Chondrocyte (in vitro differentiated cells): Measurements from ENCODE around the gene SGMS2. TPM values are rescaled to one million over a fixed set of nuclear protein-coding genes. Genes with fewer than 3 reads are reported as not detected.

ENCODE experiments used
- DNase-seq: peaks from one replicate; pipeline ENCODE4 v3.0.0; 2021; ENCODE audit warnings: mixed read lengths, low spot score
- H3K27ac Mint-ChIP-seq: one replicate; pipeline ENCODE4 v1.8.0; 2021; ENCODE audit warnings: mild to moderate bottlenecking, moderate library complexity, mixed read lengths; ENCODE audit not compliant: unreplicated experiment
- H3K27me3 Mint-ChIP-seq: 2 replicates; pipeline ENCODE4 v1.8.0; 2021; ENCODE audit warnings: low read depth, mixed read lengths
- H3K36me3 Mint-ChIP-seq: 2 replicates; pipeline ENCODE4 v1.8.0; 2021; ENCODE audit warnings: low read depth, mixed read lengths
- H3K4me1 Mint-ChIP-seq: 2 replicates; pipeline ENCODE4 v1.8.0; 2021; ENCODE audit warnings: low read depth, mild to moderate bottlenecking, mixed read lengths
- H3K4me3 Mint-ChIP-seq: one replicate; pipeline ENCODE4 v1.8.0; 2021; ENCODE audit warnings: mild to moderate bottlenecking, moderate library complexity, mixed read lengths; ENCODE audit not compliant: unreplicated experiment
- H3K9me3 Mint-ChIP-seq: 2 replicates; pipeline ENCODE4 v1.8.0; 2021; ENCODE audit warnings: low read depth, mixed read lengths
- total RNA-seq: library from RNA; stranded (reverse); gene quantifications from 3 replicates; pipeline ENCODE4 v1.2.1, GENCODE V29; 2021
- TF ChIP-seq, protein P1 (sequence below): fragments of 200-600 bp; sonication (generic); IDR thresholded peaks from 2 replicates; pipeline ENCODE4 v1.5.0; 2021; ENCODE audit warnings: antibody characterized with exemption, mild to moderate bottlenecking, moderate library complexity

SGMS2 gene
- total RNA-seq, 1 donor from 2014 or later: 71.5 TPM

DNA sequence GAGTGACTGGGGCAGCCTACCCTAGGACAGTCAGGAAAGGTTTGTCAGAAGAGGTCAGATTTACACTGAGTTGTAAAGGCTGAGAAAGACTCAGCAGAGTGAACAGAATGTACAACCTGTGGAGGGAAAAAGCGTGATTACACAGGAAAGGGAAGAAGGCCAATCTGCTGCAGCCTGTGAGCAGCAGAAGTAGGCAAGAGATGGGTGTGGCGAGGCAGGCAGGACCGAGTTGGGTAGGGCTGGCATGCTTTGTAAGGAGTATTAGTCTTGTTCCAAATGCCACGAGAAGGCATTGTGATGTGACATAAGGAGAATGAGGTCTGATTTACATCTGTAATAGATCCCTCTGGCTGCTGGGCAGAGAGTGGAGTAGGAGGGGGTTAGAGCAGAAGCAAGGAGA lies 12.6 kb downstream of the SGMS2 start:
- DNase-seq: no peak
- Mint-ChIP-seq H3K27me3 (no peaks in the 10 kb centered on the region), H3K4me3 (no peak overlapping the region), H3K4me1 (peaks cover 8% of the 10 kb centered on the region), H3K9me3 (peaks cover 4% of the 10 kb centered on the region), H3K36me3 (peaks cover 2% of the 10 kb centered on the region), H3K27ac (no peak overlapping the region)
- TF ChIP-seq, protein P1, sequence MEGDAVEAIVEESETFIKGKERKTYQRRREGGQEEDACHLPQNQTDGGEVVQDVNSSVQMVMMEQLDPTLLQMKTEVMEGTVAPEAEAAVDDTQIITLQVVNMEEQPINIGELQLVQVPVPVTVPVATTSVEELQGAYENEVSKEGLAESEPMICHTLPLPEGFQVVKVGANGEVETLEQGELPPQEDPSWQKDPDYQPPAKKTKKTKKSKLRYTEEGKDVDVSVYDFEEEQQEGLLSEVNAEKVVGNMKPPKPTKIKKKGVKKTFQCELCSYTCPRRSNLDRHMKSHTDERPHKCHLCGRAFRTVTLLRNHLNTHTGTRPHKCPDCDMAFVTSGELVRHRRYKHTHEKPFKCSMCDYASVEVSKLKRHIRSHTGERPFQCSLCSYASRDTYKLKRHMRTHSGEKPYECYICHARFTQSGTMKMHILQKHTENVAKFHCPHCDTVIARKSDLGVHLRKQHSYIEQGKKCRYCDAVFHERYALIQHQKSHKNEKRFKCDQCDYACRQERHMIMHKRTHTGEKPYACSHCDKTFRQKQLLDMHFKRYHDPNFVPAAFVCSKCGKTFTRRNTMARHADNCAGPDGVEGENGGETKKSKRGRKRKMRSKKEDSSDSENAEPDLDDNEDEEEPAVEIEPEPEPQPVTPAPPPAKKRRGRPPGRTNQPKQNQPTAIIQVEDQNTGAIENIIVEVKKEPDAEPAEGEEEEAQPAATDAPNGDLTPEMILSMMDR: no peak

DNA sequence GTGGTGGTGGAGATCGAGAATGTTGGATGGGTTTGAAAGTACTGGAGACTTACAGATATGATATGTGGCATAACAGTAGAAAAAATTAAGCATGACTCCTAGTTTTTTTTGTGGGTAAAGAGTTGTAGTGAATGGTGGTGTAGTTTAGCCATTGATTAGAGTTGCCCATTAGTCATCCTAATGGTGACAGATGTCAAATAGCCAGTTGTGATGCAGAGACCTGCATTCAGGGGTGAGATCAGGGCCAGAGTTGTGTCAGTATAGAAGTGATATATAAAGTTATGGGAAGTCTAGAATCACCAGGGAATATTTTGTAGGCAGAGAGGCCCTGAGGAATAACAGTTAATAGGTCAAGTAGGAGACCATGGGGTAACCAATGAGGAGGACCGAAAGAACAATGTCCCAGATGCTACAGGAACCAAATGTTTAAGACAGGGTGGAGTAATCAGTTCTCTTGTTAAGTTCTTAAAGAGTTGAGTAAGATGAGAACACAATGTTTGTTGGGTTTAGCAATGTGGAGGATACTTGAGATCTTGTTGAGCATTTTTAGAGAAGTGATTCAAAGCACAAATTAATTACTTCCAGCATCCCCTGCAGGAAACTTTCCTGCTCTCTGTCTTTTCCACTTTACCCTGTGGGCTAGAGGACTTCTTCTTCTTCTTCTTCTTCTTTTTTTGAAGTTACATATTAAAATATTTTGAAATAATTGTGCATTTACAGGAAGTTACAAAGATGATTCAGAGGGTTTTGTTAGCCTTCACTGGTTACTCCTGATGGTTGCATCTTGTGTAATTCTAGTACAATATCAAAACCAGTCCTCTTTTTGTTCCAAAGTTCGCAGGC lies 13.3 kb downstream of the SGMS2 start:
- Mint-ChIP-seq H3K9me3 (peaks cover 4% of the 10 kb centered on the region), H3K4me1 (peaks cover 11% of the 10 kb centered on the region), H3K27me3 (no peaks in the 10 kb centered on the region), H3K27ac (no peak overlapping the region), H3K4me3 (no peak overlapping the region), H3K36me3 (peaks cover 2% of the 10 kb centered on the region)
- TF ChIP-seq, protein P1: no peak
- no peak for DNase-seq

DNA sequence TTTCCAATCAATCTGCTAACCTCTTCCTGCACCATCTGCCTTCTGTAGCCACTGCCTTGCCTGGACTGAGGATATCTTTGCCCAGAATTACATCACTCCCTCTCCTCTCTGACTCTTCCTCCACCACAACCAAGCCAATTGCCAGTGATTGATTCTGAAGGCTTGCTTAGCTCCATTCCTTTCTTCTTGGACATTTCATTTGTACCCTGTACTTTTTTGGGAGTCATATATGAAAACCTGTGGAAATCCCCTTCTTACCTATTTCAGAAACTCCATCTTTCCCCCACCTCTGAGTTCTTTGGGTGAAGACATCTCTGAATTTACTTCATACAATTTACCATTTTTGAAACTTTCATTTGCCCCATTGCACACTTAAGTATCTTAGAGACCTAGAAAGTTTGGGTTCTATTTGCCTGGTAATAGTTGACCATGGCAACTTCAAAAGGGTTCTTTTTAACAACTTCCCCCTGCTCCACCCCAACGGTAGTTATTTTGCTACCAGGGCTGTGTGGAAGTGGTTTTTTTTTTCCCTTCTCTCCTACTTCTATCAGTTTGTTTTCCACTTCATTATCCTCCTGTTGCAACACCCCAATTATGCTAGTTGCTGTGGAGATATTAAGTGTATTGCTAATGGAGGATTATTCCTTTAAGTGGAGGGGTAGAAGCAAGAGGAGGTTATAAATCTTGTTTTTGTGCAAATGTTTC lies 14.3 kb downstream of the SGMS2 start:
- DNase-seq: no peak
- Mint-ChIP-seq H3K9me3 (no peaks in the 10 kb centered on the region), H3K27me3 (no peaks in the 10 kb centered on the region), H3K36me3 (no peaks in the 10 kb centered on the region), H3K4me3 (no peak overlapping the region), H3K4me1 (peaks cover 11% of the 10 kb centered on the region), H3K27ac (no peak overlapping the region)
- TF ChIP-seq, protein P1: no peak

DNA sequence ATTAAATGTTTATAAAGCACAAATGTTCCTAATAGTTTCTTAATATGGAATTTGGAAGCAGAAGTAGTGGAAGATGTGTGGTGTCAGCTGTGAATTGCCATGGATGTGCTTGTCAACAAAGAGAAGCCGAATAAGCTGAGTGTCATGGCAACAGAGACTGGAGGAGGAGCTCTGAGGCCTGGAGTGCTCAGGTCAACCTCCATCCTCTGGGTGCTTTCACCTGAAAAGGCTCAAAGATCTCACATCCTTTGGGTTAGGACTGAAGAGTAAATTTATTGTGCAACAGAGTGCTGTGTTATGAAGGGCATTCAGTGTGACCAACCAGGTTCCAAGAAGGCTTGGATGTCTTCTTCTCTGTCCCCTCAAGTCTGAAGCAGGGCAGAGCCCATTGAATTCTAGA lies 18.7 kb downstream of the SGMS2 start:
- Mint-ChIP-seq H3K27ac (no peak overlapping the region), H3K27me3 (no peaks in the 10 kb centered on the region), H3K36me3 (no peaks in the 10 kb centered on the region), H3K4me3 (no peak overlapping the region), H3K4me1 (peaks cover 13% of the 10 kb centered on the region), H3K9me3 (peaks cover 5% of the 10 kb centered on the region)
- DNase-seq: no peak
- TF ChIP-seq, protein P1: no peak

DNA sequence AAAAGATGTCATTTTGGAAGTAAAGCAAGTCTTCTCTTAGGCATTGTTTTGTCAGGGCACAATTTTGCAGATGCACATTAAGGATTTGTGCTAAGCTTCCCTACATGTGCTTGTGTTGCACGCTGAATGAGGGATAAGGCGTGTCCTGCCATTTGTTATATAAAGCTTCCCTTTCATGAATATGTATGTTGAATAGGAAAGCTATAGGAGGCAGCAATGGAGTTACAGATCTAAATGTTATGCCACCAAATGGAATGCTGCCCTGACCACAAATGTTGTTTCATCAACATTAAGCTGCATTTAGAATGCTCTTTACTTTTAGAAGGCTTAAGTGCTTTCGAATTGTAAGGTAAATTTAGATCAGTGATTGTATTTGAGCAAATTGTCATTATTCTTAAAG lies 20.9 kb downstream of the SGMS2 start:
- no peak overlapping the region for H3K4me3 Mint-ChIP-seq
- peaks cover 5% of the 10 kb centered on the region for H3K9me3 Mint-ChIP-seq
- H3K36me3 Mint-ChIP-seq: no peaks in the 10 kb centered on the region
- no peak overlapping the region for H3K27ac Mint-ChIP-seq
- peaks cover 13% of the 10 kb centered on the region for H3K4me1 Mint-ChIP-seq
- TF ChIP-seq, protein P1: no peak
- DNase-seq: no peak
- H3K27me3 Mint-ChIP-seq: no peaks in the 10 kb centered on the region
